ENCODE data around the gene ALDOA.

Gene ALDOA

GRCh38 chr16:30069611-30070462 lies 4.3 kb downstream of the ALDOA start:
- DNase-seq (ENCODE audit: low spot score): no peak

DNA sequence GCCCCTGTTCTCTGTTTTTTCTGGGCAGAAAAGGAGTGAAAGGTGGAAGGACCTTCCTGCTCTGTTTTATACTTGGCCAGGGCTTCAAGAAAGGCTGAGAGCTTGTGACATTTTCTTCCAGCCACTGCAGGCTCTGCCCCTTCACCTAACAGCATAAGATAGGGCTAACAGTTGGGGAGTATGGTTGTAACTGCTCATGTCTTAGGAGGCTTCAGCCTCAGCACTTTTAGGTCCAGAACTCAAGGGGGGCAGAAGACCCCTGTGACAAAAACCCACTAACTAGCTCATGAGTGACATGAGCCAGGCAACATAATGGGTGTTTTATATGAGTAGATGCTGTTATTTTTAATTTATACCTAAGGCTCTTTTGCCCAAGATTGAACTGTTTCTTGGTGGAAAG lies 4.9 kb downstream of the ALDOA start:
- DNase-seq (ENCODE audit: low spot score): no peak

DNA sequence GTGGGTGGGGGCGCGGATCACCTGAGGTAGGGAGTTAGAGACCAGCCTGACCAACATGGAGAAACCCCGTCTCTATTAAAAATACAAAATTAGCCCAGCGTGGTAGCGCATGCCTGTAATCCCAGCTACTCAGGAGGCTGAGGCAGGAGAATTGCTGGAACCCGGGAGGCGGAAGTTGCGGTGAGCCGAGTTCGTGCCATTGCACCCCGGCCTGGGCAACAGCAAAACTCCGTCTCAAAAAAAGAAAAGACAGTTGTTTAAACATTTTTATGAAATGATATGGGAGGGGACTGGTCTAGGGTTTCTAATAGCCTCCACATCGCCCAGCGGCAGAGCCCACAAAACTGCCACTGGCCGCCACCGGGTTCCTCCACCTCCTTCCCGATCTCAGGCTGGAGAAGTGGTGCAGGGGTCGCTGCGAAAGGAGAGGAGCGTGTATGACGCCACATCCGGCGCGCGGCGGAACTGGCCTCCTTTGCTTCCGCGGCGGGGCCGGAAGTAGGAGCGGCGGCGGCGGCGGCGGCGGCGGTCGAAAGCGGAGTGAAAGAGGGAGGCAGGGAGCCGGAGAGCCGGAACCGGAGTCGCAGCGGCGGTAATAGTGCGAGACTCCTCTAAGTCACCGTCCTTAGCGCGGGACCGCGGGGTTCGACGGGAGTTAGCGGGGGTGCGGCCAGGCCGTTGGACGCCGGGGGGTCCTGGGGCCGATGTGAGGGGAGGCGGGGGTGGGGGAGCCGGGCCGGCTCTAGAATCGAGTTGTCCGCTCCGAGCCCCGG lies 10.1 kb downstream of the ALDOA start, which contains the start of gene PPP4C:
Gene PPP4C, plus strand, starts transcription at position 492 of the 773 bp plus-strand sequence. CDS start 384 bp downstream, outside the sequence.
- DNase-seq (ENCODE audit: low spot score): peak; percentile 90

- DNase-seq (ENCODE audit: low spot score): no peak
These were observed 10.8 kb downstream of the ALDOA start for GRCh38 chr16:30076276-30076791.

DNA sequence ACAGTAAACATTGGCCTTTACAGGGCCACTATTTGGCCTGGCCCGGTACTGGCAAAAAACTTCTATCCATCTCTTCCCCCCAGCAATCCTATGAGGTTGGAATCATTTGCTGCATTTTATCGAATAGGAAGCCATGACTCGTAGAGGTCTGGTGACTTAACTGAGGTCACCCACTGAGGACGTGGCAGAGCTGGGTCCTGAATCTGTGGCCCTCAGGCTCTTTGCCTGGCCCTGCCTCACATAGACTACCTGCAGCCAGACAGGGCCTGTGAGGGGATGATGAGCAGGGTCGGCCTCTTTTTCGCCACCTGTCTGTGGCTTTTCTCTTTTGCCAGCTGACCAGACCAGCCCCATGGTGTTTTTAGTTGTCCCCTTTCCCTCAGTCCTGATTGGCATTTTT lies 12.1 kb downstream of the ALDOA start:
- DNase-seq (ENCODE audit: low spot score): no peak

DNA sequence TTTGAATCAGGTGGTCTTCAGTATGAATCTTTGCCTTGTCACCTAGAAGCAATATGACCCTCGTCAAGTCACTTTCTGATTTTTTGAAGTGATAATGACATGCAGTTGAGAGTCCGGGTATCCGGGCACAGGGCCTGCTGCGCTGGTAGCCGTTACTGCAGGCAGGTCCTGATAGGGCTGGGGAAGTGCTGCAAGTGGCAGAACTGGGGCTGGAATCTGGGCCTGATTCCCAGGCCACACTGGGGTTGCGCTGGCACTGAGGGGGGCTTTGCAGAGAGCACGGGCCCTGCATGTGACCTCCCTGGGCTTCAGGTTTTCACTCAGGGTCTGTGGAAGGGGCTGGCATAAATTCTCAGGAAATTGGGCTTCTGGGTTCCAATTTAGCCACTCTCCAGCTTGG lies 13.2 kb downstream of the ALDOA start:
- DNase-seq (ENCODE audit: low spot score): no peak

- no peak for DNase-seq (ENCODE audit: low spot score)
These were observed 13.9 kb downstream of the ALDOA start for GRCh38 chr16:30079480-30079879.

- DNase-seq (ENCODE audit: low spot score): no peak
These were observed 17.1 kb downstream of the ALDOA start for GRCh38 chr16:30082545-30083090.

GRCh38 chr16:30083216-30084055 lies 17.9 kb downstream of the ALDOA start:
- DNase-seq (ENCODE audit: low spot score): no peak

DNA sequence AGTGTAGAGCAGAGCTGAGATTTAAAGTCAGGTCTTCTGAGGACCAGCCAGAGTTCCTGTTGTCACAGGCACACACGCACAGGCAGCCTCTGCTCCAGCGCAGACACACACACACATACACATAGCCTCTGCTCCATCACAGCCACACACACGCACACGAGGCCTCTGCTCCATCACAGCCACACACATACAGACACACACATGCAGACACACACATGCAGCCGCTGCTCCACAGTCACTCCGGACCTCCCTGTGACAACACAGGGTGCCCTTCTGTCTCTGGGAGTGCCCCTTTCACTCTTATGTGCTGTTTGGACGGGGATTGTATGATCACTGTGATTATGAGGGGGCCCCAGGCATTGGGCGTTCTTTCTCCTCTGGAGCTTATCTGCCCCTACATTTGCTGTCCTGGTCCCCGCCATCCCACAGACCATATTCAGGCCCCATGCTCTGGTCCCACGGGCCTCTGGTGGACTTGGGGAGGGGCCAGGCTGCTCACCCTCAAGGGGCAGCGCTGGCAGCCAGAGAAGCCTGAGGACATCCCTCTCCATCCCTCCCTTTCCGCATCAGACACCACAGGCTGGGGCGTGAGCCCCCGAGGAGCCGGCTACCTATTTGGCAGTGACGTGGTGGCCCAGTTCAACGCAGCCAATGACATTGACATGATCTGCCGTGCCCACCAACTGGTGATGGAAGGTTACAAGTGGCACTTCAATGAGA lies 18.7 kb downstream of the ALDOA start:
- no peak for DNase-seq (ENCODE audit: low spot score)

- no peak for DNase-seq (ENCODE audit: low spot score)
These were observed 19.2 kb downstream of the ALDOA start for GRCh38 chr16:30084816-30085159.

DNA sequence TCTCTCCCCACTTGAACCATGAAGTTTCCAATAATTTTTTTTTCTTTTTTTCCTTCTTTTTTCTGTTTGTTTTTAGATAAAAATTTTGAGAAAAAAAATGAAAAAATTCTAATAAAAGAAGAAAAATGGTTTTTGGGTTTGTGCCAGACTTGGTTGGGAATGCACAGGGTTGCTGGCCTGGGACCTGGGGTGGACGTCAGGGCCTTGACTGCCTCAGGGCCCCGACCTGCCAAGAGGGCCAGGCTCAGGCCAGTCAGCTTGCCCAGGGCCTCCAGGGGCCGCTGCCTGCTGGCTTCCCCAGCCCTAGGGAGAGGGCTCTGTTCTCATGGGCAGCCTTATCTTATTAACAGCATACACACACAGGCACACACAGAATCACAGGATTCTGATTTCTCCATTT lies 19.7 kb downstream of the ALDOA start:
- no peak for DNase-seq (ENCODE audit: low spot score)

DNA sequence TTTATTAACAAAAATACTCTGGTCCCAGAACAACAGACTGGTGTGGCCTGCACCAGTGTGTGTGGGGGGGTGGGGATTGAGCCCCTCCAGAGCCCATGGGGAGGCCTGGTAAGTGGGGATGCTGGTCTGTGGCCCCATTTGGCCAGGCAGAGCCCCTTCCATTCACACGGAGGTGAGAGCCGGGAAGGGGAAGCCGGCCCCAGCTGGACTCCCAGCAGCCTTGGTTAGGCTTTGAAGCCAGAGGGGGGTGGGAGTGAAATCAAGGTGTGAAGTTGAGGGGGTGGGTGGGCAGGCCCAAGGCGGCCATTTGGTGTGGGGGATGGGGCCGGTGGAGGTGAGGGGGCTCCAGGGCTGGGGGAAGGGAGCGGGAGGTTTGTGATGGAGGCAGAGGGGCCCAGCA lies 20.3 kb downstream of the ALDOA start:
- no peak for DNase-seq (ENCODE audit: low spot score)

DNA sequence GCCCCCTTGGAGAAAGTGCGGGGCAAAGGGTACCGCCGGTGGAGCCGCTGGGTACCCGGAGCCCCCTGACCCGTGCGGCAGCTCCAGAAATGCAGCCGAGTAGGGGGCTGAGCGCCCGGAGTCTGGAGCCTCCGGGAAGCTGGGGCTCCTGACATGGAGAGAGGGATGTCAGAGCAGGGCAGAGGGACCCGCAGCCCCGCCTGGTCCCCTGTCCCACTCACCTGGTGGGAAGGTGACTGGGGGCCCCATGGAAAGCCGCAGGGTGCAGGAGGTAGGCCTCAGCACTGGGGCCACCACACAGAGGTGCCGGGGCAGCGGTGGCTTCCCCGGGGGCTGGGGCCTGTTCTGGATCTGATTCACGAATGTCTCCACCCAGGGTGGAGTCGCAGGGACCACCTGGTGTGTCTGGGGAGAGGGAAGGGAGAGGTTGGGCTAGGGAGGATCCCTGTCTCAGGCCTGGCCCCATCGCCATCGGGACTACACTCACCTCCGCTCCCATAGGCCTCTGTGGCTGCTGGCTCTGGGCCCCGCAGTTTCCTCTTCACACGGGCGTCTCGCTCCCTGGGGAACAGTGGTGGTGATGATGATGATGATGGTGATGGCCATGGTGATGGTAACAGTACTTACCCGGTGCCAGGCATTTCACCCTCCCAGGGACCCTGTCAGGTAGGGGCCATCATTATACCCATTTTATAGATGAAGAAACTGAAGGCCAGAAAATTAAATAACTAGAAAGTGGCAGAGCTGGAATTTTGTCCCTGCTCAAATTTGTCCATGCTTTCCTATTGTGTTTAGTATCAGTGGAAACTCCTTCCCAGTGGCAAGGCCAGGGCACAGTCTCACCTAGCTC lies 21.0 kb downstream of the ALDOA start:
- DNase-seq (ENCODE audit: low spot score): no peak

DNA sequence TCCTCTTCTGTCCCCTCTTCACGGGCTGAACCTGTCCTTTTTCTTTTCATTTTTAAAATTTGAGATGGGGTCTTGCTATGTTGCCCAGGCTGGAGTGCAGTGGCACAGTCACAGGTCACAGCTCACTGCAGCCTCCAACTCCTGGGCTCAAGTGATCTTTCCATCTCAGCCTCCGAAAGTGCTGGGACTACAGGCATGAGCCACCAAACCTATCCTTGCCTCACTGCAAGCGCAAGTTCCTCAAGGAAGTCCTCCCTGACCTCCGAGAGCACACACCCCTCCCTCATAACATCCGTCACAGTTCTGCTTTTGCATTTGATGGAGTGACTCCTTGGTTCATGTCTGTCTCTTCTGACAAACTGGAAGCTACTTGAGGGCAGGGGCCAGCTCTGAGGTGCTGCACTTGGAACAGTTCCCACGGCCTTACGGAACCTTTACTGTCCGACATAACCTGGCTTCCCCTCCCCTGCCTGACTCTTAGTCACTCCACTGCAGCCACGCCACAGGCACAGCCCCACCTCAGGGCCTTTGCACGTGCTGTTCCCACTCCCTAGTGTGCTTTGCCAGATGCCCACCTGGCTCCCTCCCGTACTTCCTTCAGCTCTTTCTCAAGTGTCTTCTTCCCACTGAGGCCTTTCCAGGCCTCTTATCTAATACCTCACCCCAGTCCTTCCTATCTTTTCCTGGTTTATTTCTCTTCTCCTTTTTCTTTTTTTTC lies 21.8 kb downstream of the ALDOA start:
- no peak for DNase-seq (ENCODE audit: low spot score)

GRCh38 chr16:30088237-30088831 lies 22.8 kb downstream of the ALDOA start:
- no peak for DNase-seq (ENCODE audit: low spot score)

- no peak for DNase-seq (ENCODE audit: low spot score)
These were observed 23.5 kb downstream of the ALDOA start for GRCh38 chr16:30088832-30089624.

DNA sequence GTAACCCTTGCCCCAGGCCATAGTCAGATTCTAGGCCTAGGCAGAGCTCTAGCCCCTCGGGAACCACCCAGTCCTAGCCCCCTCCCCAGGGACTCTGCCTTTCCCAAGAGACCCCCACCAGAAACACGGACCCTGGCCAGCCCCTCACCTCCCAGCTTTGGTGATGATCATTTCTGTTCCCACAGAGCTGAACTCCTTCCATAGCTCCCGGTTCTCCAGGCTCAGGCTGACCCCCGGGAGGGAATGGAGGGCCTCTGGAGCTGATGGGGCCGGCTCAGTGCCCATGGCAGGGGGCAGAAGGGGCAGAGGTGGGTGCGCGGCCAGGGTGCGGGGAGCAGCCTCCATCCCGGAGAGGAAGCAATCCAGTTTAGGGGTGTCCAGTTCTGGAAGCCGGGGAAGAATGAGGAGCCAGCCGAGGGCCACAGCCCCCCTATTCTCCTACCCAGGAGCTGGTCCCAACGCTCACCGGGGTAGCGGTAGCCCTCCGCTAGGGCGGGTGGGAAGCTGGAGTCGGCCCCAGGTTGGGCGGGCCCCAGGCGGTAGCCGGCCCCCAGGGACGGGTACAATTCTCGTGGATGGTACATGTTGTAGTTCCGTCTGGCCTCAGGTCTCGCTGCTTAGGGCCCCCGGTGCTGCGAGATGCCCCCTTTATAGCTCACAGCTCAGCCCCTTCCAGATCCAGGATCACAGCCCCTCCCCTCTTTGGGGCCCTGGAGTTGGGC lies 25.2 kb downstream of the ALDOA start:
- DNase-seq (ENCODE audit: low spot score): no peak

Data from left forelimb (tissue), 1 donor.